NCI-H2171 (cell line): ENCODE results near the gene CDC16.
"Not testable (repeated sequence)": the region's sequence is repeated elsewhere in the genome, so short reads cannot be mapped to it uniquely, and the experiment has no call there.

Experiments used
- DNase-seq: peaks from one replicate; lab custom pipeline; 2025; lab: John Stamatoyannopoulos, UW

CDC16 gene

DNA sequence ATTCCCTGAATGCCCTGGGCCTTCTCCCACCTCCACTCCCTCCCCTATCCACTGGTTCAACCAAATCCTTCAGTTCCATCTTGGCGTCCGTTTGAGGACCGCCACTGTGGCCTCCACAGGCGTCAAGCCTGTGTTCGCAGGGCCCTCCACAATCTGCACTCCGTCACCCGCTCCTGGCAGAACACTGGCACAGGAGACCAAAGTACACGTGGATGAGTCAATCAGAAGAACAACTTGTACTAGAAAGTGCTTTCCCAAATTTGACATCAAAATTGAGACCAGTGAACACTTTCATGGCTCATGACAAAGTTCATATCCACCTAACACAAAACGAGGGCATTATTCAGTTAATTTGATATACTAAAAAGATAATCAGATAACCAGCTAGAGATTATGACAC is 6.5 kb upstream of the CDC16 start:
- DNase-seq, result no peak

- DNase-seq, result no peak
Measured at GRCh38 chr13:114229506-114229905, 5.2 kb upstream of the CDC16 start.

DNA sequence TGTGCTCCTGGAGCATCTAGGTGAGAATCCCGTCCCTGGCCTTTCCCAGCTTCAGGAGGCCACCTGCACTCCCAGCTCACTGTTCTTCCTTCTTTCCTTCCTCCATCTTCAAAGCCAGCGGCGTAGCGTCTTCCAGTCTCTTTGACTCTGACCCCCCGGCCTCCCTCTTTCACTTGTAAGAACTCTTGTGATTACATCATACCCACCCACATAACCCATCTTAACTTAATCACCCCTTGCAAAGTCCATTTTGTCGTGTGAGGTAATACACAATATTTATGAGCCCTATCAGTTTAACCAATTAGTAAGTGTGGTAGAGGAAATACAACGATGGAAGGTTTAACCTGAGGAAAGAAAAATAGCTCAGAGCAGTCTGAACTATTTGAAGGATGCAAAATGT is 4.6 kb upstream of the CDC16 start:
- no peak for DNase-seq

- DNase-seq, result no peak
Measured at GRCh38 chr13:114230575-114230974, 4.1 kb upstream of the CDC16 start.

DNA sequence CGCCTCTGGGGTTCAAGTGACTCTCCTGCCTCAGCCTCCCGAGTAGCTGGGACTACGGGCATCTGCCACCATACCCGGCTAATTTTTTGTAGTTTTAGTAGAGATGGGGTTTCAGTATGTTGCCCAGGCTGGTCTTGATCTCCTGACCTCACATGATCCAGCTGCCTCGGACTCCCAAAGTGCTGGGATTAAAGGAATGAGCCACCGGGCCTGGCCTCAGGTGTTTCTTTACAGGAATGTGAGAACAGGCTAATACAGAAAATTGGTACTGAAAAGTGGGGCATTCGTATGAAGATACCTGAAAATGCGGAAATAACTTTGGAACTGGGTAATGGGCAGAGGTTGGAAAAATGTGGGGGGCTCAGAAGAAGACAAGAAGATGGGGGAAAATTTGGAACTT is 2.8 kb upstream of the CDC16 start:
- DNase-seq, result no peak

DNA sequence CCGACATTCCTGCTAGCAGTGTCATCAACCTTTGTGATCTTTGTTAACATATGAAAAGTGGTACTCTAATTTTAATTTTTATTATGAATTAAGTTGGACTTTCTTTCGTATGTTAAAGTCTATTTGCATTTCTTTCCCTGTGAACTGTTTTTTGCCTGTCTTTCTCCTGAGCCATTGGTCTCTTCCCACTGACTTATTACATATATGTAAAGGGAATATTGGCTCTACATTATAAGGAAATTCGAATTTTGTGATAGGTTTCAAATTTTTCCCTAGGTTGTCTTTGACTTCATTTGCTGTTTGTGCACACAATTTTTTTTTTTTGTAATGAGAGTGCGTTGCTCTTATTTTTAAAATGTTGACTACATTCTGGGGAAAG is 442 bp upstream of the CDC16 start:
- no peak for DNase-seq

DNA sequence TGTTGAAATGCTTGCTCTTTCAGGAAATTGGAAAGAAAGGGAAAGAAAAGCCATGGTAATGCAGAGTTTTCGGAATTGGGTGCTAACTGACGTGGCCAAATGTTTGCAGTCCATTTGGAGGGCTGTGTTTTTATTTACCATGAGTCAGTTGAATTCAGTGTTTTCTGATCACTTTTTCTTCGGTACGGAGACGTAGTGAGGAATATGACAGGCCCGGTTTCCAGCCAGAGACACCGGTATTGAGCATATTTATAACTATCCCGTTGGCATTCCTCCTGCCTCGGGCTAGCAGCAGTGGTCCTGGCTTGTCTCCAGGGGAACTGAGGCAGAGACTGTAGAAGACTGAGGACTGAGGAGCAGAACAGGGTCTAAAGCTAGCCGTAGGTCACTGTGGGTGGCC is 1.0 kb downstream of the CDC16 start:
- no peak for DNase-seq

- DNase-seq, result no peak
Measured at GRCh38 chr13:114236227-114236626, 1.5 kb downstream of the CDC16 start.

DNA sequence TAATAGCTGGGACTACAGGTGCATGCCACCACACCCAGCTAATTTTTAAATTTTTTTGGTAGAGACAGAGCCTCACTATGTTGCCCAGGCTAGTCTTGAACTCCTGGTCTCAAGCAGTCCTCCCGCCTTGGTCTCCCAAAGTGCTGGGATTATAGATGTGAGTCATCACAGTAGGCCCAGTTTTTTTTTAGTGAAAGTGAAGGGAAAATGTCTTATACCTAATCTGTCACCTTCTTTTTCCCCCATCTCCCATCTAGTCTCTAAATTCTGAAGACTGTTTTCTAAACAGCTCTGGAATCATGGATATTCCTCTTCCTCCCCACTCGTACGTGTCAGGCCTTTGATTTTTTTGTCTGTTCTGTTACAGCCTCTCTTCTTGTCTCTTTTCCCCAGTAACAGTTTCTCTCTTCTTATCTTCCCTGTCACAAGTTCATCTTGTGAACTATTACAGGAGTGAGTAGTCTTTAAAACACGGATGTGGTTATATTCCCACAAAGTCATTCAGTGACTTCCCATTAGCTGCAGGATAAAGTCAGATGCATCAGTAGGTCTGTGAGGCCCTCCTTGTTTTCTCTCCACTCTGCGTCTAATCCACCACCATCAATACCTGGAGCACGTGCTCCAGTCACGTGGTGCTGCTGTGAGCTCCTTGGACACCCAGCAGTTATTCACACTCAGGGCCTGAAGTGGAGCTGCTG is 2.9 kb downstream of the CDC16 start:
- no peak for DNase-seq

GRCh38 chr13:114241918-114242317 is 7.2 kb downstream of the CDC16 start:
- no peak for DNase-seq

GRCh38 chr13:114243971-114244370 is 9.3 kb downstream of the CDC16 start:
- no peak for DNase-seq

- DNase-seq, result no peak
Measured at GRCh38 chr13:114244637-114245036, 9.9 kb downstream of the CDC16 start.

- DNase-seq, result no peak
Measured at GRCh38 chr13:114248011-114248410, 13.3 kb downstream of the CDC16 start.

- DNase-seq, result peak; percentile 29
Measured at GRCh38 chr13:114249077-114249476, 14.4 kb downstream of the CDC16 start.

DNA sequence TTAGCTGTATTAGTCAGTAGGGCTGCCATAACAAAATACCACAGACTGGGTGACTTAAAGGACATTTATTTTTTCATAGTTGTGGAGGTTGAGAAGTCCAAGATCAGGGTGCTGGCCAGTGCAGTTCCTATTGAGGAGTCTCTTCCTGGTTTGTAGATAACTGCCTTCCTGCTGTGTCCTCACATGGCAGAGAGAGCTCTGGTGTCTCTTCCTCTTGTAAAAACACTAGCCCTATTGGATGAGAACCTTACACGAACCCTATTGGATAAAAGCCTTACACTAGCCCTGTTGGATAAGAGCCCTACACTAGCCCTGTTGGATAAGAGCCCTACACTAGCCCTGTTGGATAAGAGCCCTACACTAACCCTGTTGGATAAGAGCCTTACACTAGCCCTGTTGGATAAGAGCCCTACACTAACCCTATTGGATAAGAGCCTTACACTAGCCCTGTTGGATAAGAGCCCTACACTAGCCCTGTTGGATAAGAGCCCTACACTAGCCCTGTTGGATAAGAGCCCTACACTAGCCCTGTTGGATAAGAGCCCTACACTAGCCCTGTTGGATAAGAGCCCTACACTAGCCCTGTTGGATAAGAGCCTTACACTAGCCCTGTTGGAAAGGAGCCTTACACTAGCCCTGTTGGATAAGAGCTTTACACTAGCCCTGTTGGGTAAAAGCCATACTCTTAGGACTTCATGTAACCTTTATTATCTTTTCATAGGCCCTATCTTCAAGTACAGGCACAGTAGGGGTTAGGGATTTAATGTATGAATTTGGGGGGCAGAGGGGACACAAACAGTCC is 17.1 kb downstream of the CDC16 start:
- DNase-seq, result not testable (repeated sequence)

DNA sequence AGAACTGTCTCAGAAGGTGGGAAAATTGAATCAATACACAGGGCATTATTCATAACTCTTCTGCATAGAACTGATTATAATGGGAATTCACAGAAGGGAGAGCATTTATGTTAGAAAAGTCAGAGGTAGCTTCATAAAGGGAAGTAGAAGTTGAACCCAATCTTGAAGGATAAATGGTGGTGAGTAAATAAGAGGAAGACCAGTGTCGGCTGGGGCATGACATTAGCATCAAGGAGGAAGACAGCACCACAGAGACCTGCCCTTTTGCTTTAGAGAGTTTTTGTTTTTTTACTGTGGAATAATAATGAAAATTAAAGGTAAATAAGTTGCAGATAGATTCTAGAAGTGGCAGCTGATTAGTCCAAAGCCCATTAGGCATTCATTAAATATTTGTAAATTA is 21.9 kb downstream of the CDC16 start:
- DNase-seq, result no peak

DNA sequence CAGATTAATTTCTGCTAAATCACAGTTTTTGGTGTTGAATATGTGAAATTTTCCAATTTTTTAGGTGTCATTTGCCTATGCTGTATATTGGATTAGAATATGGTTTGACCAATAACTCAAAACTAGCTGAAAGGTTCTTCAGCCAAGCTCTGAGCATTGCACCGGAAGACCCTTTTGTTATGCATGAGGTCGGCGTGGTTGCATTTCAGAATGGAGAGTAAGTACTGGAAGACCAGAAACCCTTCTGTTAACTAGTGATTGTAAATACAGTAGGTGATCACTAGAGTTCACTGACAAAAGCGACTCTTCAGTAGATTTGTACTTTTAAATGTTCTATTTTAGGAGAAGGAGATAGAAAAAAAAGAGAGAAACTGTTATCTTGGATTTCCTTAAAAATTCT is 22.3 kb downstream of the CDC16 start:
- no peak for DNase-seq

DNA sequence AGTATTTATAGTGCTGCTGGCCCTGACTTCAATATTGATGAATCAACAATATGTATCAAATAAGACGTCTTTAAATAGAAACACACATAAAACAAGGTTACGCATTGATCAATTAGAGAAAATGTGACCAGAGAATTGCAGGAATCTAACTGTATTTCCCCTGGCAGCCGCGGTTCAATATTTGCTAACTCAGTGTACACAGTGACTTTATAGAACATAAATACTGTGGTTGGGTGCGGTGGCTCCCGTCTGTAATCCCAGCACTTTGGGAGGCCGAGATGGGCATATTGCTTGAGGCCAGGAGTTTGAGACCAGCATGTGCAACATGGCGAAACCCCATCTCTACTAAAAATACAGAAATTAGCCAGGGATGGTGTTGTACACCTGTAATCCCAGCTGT is 23.9 kb downstream of the CDC16 start:
- no peak for DNase-seq

DNA sequence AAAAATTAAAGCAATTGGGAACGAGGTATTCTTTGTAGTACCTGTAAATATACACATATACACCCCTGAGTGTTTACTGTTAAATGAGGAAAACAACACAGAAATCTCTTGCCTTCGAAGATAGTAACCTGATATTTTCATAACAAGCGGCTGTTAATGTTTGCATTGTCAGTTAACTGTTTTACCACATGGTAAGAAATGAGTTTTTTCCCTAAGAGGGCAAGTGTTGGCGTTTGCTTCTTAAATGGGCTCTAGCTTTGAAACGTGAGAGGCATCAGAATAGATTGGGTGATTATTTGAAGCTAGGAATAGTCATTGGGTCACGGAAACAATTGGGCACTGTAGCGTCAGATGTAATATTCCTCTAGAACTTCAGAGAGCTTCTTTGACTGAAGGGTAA is 24.7 kb downstream of the CDC16 start:
- peak; percentile 35 for DNase-seq

GRCh38 chr13:114259974-114260373 is 25.3 kb downstream of the CDC16 start:
- peak; percentile 52 for DNase-seq

DNA sequence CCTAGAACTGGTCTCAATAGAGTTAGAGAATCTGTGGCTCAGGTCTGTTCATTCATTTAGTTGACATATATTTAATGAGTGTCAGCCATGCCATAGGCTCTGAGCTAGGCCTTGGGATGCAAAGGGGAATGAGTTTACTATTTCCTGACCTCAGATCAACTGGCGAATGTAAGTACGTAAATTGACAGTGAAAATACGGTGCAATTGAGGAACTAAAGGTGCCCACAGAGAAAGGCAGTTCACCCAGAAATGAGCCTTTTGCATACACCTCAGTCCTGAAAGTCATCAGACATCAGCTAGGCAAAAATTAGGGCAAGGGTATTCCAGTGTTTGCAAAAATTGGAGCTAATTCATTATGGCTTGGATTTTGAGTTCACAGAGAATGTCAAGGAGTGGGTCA is 26.1 kb downstream of the CDC16 start:
- DNase-seq, result no peak

DNA sequence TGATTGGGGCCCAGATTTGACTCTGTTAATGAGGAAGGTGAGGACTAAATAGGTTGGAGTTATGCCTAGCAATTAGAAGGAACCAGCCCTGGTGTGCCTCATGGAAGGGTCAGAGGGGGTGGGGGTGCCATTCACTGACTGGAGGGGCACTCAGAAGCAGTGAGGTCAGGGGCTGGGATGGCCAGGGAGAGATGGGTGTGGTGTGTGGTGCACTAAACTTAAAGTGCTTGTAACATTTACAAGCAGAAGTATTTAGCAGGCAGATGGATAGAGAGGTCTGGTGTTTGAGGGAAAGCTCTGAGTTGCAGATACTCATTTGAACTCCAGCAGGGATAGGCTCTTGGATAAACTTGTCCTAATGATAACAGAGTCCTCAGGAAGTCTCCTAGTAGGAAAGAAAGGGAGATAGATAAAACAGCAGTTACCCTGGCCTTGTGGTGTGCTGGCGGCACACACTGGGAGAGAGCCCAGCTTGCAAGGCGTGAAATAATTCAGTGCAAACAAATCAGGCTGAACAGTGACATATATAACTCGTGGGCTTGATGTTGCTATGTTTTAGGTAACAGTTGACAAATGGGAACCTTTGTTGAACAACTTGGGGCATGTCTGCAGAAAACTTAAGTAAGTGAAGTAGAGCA is 26.8 kb downstream of the CDC16 start:
- DNase-seq, result no peak

- no peak for DNase-seq
Measured at GRCh38 chr13:114263578-114263977, 28.9 kb downstream of the CDC16 start.
